GM12873 (cell line): ENCODE data around the gene FXYD3.

Experiments
- TF ChIP-seq, protein P1 (sequence below): IDR thresholded peaks from 2 replicates; pipeline ENCODE4 v1.5.1; 2012; ENCODE audit warnings: low read depth, mild to moderate bottlenecking, moderate library complexity, low read length, control low read depth; ENCODE audit not compliant: insufficient read depth; ENCODE audit errors: missing control alignments

Gene FXYD3

DNA sequence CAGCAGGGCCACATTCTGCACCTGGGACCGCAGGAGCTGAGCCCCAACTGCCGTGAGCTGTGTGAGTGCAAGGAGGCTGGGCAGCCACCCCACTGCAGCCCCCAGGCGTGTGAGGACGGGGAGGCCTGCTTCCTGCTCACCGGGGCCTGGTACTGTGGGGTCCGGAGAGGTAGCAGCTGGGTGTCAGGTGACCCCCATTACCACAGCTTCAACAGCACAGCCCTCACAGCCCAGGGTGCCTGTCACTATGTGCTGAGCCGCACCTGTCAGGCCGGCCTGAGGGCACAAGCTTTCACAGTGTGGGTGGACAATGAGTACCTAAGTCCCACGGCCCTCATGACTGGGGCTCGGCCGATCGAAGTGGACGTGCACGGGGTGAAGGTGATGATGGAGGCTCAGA is 35.8 kb upstream of the FXYD3 start:
- TF ChIP-seq, protein P1, sequence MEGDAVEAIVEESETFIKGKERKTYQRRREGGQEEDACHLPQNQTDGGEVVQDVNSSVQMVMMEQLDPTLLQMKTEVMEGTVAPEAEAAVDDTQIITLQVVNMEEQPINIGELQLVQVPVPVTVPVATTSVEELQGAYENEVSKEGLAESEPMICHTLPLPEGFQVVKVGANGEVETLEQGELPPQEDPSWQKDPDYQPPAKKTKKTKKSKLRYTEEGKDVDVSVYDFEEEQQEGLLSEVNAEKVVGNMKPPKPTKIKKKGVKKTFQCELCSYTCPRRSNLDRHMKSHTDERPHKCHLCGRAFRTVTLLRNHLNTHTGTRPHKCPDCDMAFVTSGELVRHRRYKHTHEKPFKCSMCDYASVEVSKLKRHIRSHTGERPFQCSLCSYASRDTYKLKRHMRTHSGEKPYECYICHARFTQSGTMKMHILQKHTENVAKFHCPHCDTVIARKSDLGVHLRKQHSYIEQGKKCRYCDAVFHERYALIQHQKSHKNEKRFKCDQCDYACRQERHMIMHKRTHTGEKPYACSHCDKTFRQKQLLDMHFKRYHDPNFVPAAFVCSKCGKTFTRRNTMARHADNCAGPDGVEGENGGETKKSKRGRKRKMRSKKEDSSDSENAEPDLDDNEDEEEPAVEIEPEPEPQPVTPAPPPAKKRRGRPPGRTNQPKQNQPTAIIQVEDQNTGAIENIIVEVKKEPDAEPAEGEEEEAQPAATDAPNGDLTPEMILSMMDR = no peak

DNA sequence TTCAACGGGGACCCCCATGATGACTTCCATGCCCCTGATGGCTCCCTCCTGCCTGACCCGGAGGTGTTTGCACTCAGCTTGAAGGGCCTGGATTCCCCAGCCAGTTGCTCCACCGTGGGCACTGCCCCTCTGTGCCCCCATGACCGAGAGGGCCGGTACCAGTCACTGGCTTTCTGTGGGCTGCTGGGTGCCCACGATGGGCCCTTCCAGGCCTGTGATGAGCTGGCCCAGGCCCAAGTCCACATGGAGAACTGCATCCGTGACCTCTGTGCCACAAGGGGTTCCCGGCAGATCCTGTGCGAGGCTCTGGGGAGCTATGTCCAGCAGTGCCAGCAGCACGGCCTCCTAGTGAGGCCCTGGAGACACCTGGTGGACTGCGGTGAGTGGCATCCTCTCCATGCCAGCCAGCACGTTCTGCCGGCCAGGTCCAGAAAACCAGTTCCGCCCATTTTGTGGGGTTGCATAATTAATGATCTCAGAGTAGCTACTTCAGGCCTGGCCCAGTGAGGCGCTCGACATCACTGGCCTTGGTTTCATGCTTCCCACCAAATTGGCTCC is 34.9 kb upstream of the FXYD3 start:
- TF ChIP-seq, protein P1 = no peak

DNA sequence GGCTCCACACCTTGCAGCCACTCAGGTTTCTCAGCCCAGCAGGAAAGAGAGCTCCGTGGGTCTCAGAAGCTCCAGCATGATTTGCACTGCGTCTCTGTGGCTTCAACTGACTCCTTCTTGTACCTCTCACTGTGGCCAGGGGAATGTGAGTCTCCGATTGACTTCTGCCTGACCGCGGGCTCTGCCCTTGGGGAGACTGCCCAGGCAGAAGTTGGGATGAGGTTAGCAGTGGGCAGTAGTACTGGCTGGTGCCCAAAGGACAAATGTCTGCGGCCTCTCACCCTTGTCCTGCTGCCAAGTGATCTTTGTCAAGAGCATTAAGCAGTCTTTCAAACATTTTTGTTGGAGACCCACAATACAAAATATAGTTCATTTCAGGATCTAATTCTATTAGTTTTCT is 34.4 kb upstream of the FXYD3 start:
- TF ChIP-seq, protein P1 = no peak

DNA sequence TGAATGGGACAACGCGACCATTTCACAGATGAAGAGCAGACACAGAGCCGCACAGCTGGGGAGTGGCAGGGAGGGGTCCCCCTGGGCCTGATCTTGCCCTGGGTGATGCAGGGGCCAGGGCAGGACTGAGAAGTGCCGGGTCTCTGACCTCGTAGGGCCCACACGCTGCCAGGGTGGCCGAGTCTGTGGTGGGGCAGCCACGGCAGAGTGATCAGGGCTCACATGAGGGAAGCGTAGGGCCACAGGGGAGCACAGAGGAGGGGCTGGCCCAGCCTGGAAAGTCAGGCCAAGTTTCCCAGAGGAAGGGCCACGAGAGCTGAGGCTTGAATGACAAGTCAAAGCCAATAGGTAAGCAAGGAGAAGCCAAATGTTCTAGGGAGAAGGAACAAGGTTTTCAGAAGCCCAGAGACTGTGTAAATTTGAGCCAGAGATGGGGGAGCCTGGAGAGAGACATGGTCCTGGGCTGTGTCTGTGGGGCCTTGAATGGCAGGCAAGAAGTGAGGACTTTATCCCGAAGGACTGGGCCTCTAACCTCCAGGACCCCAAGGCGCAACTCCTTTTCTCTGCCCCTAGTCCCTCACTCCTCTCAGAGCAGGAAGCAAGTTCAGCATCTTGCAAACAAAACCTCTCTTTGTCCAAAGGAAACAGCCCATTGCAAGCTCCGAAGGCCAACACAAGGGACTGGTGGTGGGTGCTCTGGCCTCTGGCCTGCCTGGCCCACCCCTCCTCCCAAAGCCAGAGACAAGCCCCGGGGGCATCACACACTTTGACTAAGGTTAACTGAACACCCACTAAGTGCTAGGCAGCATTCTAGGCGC is 31.7 kb upstream of the FXYD3 start:
- TF ChIP-seq, protein P1 = no peak

DNA sequence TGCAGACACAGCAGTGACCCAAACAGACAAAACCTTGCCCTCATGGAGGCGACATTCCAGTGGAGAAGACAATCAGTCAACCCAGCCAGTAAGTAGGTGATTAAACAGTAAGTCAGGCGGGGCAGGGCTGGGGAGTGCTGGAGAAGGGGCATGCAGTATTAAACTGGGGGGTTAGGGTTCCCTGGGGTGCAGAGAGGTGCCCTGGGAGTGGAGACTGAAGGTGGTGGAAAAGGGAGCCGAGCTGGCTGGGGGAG is 31.2 kb upstream of the FXYD3 start:
- TF ChIP-seq, protein P1 = no peak

DNA sequence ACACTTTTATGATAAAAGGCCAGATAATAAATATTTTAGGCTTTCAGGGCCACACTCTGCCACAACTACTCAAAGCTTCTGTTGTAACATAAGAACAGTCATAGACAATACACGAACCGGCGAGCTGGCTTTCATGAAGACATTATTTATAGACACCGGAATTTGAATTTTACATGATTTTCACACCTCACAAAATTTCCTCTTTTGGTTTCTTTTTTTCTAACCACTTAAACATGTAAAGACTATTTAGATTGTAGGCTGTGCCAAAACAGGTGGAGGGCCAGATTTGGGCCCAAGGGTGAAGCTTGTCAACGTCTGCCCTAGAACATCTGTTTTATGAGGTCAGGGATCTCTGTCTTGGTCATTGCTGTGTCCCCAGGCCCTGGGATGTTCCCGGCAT is 29.7 kb upstream of the FXYD3 start:
- TF ChIP-seq, protein P1 = no peak

DNA sequence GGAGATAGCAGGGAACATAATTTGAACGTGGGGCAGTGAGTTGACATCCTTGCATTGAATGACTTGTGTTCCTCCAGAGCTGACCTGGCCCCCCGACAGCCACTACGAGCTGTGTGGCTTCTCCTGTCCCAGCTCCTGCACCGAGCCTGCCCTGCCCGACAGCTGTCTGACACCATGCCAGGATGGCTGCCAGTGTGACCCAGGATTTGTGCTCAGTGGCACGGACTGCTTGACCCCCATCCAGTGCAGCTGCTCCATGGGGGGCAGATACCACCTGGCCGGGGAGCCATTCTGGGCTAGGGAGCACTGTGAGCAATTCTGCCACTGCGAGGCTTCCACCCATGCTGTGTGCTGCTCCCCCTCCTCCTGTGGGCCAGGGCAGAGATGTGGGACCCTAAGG is 29.2 kb upstream of the FXYD3 start:
- TF ChIP-seq, protein P1 = no peak
